ENCODE data around the gene HOXC13.

DNA sequence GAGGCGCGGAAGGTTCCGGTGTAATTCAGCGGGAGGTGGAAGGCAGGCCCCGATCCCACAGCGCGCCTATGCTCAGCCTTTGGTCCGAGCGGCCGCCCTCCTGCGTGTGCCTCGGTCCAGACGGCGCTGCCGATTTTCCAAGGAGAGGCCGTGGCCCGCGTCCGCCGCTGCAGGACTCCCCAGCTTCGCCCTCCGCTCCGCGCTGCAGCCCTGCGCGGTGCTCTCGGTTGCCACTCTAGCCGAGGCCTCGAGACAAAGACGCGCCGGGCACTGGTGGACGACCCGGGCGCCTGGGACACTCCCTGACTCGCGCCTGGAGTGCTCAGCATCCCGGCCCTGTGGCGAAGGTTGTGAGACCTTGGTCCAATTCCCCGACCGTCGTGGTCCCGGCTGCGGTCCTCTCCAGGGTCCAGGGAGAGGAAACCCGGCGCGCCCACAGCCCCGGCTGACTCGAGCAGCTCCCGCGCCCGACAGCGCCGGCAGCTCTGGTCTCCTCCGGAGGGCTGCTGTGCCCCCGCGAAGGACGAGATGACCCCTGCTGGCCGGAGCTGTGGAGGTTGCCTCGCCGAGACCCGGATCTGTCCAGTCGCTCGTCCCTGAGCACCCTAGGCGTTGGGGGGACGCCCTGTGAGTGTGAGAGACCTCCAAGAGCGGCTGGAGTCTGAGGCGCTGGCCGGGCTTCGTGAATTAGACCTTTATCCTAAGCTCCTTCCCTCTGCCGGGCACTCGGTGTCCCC is 22.6 kb downstream of the HOXC13 start:
- TF ChIP-seq, protein P1, sequence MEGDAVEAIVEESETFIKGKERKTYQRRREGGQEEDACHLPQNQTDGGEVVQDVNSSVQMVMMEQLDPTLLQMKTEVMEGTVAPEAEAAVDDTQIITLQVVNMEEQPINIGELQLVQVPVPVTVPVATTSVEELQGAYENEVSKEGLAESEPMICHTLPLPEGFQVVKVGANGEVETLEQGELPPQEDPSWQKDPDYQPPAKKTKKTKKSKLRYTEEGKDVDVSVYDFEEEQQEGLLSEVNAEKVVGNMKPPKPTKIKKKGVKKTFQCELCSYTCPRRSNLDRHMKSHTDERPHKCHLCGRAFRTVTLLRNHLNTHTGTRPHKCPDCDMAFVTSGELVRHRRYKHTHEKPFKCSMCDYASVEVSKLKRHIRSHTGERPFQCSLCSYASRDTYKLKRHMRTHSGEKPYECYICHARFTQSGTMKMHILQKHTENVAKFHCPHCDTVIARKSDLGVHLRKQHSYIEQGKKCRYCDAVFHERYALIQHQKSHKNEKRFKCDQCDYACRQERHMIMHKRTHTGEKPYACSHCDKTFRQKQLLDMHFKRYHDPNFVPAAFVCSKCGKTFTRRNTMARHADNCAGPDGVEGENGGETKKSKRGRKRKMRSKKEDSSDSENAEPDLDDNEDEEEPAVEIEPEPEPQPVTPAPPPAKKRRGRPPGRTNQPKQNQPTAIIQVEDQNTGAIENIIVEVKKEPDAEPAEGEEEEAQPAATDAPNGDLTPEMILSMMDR (IDR thresholded peaks at IDR 0.05): no peak
- no peak for TF ChIP-seq POLR2A (IDR thresholded peaks at IDR 0.05)

Measured in gastroesophageal sphincter (tissue), 3 donors.